Breast epithelium (tissue), 3 donors: ENCODE results near the gene SETBP1.

Experiments
- CTCF ChIP-seq, 3 donors: fragments of 450-650 bp; IDR thresholded peaks; one replicate each; pipeline ENCODE4 v1.5.1; 2016 to 2017; ENCODE audit warnings: antibody characterized with exemption in 3 of 3, mild to moderate bottlenecking in 3 of 3, moderate library complexity in 3 of 3
- POLR2A ChIP-seq: fragments of 450-650 bp; IDR thresholded peaks from one replicate; pipeline ENCODE4 v1.6.1; 2016; ENCODE audit warnings: antibody characterized with exemption, mild to moderate bottlenecking, moderate library complexity
- POLR2AphosphoS5 ChIP-seq, 3 donors: sonication (generic); formaldehyde crosslinking; IDR thresholded peaks; one replicate each; pipeline ENCODE4 v1.6.1; 2017; ENCODE audit warnings: antibody characterized with exemption in 3 of 3

- no peak for TF ChIP-seq CTCF (IDR thresholded peaks at IDR 0.05)
- no peak for TF ChIP-seq POLR2AphosphoS5 (IDR thresholded peaks at IDR 0.05)
- no peak for TF ChIP-seq POLR2A
Observed at GRCh38 chr18:45039376-45039775, 358.7 kb downstream of the SETBP1 start.
